GM21381 (cell line): Measurements from ENCODE around the gene NPC1L1.
A peak's percentile ranks its signal among the peaks of the same experiment; 100 is the strongest.
"Not testable (repeated sequence)": the region's sequence is repeated elsewhere in the genome, so short reads cannot be mapped to it uniquely, and the experiment has no call there.

Source experiments
- ATAC-seq: cut with Tn5 transposase; IDR thresholded peaks from one replicate; pipeline ENCODE4 v1.9.1; 2021; ENCODE audit warnings: mild to moderate bottlenecking, moderate library complexity; ENCODE audit not compliant: unreplicated experiment

Gene NPC1L1

GRCh38 chr7:44506592-44507288, 34.4 kb downstream of the NPC1L1 start:
- not testable (repeated sequence) for ATAC-seq

GRCh38 chr7:44505595-44505994, 35.5 kb downstream of the NPC1L1 start:
- no peak for ATAC-seq

GRCh38 chr7:44498230-44498954, 42.7 kb downstream of the NPC1L1 start:
- no peak for ATAC-seq

- no peak for ATAC-seq
Observed at GRCh38 chr7:44497155-44498027, 43.7 kb downstream of the NPC1L1 start.

- ATAC-seq: no peak
Observed at GRCh38 chr7:44496385-44496784, 44.7 kb downstream of the NPC1L1 start.

GRCh38 chr7:44494960-44495359, 46.2 kb downstream of the NPC1L1 start:
- no peak for ATAC-seq

- ATAC-seq: no peak
Observed at GRCh38 chr7:44491229-44491628, 49.9 kb downstream of the NPC1L1 start.

- peak; percentile 95 for ATAC-seq
Observed at GRCh38 chr7:44490351-44491200, 50.6 kb downstream of the NPC1L1 start, which contains the start of gene NUDCD3. Gene NUDCD3, minus strand, starts transcription at chr7:44490658. Its CDS starts 58 bp downstream, at chr7:44490600.

GRCh38 chr7:44489955-44490350, 51.2 kb downstream of the NPC1L1 start:
- ATAC-seq: no peak

- ATAC-seq: no peak
Observed at GRCh38 chr7:44488955-44489354, 52.2 kb downstream of the NPC1L1 start.

- ATAC-seq: no peak
Observed at GRCh38 chr7:44486693-44487092, 54.4 kb downstream of the NPC1L1 start.

- no peak for ATAC-seq
Observed at GRCh38 chr7:44486001-44486400, 55.1 kb downstream of the NPC1L1 start.

GRCh38 chr7:44484482-44485313, 56.4 kb downstream of the NPC1L1 start:
- ATAC-seq: no peak

GRCh38 chr7:44482502-44483485, 58.3 kb downstream of the NPC1L1 start:
- ATAC-seq: no peak

- no peak for ATAC-seq
Observed at GRCh38 chr7:44477938-44478337, 63.2 kb downstream of the NPC1L1 start.

- ATAC-seq: no peak
Observed at GRCh38 chr7:44477063-44477830, 63.9 kb downstream of the NPC1L1 start.

- no peak for ATAC-seq
Observed at GRCh38 chr7:44476313-44476712, 64.8 kb downstream of the NPC1L1 start.

GRCh38 chr7:44473295-44473694, 67.8 kb downstream of the NPC1L1 start:
- ATAC-seq: no peak
